Measurements from ENCODE around the gene PRKN.
A peak's percentile ranks its signal among the peaks of the same experiment; 100 is the strongest.

The PRKN gene

DNA sequence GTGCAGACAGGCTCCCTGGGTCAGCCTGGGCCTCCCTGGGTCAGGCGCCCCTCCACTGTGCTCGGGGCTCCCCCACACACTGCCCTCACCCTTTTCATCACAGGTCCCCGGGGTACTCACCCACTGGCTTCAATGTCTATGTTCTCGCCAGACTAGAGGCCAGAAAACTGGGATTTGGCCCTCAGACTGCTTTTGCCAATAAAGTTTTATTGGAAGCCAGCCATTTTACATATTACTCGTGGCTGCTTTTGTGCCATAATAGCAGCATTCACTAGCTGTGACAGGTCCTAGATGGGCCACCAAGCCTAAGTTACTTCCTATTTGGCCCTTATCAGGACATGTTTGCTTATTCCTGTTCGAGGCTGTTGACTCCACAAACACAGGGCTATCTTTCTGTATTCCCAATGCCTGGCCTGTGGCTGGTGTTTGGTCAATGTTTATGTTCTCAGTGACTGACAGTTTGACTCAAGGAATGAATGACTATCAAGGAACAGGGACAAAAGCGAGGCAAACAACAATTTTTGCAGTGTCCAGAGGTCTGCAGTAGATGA lies 928.6 kb downstream of the PRKN start:
- no peak for DNase-seq (ENCODE audit: low spot score)

DNA sequence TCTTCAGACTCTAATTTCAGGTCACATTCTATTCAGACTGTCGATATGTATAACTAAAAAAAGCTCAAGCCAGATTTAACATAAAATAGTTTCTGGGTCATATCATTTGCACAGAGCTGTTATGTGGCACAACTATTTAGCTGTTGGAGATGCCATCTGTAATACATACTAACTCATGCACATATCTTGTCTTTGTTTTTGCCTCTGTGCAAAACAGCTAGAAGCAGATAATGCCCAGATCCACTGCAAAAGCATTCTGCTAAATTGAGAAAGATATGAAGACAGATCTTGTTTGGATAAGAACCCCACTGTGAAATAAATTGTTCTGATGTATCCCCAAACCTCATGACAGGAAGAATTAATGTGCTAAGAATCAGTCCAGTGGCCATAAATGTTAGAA lies 930.9 kb downstream of the PRKN start:
- no peak for DNase-seq (ENCODE audit: low spot score)

DNA sequence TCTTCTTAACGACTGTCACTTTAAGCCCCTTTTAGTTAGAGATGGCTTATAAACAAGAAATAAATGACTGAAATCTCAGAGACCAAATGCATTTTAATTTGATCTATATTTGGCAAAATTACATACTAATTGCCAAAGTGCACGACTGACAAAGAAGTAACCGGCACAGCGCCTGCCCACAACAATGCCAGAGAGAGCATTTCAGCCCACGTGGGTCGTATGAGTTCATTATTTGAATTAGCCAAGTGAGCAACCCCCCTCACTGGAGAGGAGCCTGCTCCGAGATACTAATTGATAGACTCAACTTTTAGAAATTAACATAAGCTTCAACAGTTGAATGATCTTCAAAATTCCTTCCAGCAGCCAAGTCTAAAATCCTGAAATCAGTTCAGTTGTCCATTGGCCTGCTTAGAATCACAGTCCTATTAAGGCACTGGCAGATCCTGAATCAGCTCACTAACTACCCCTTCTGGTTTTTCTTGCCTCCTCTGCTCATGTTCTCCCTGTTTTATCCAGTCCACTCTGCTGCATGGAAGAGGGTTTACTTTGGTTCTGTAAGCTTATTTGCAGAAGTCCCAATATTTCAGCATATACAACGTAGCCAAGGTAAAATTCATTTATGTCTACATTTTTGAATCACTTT lies 934.6 kb downstream of the PRKN start:
- DNase-seq (ENCODE audit: low spot score), result no peak

DNA sequence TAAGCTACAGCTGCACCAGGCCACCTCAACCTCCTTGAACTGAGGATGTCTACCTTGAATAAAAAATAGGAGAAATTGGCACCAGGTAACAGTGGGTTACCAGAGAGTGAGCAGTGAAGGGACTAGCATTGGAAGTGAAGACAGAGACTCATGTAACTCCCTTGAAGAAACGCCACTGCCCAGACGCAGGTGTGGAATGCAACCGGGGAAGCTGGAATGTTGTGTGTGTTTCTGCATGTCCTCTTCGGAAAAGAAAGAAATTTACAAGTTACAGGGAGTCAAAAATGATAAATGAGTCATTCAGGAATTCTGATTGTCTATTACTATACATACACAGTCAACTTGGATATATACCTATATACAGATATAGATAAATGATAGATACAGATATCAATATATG lies 939.0 kb downstream of the PRKN start:
- no peak for DNase-seq (ENCODE audit: low spot score)

DNA sequence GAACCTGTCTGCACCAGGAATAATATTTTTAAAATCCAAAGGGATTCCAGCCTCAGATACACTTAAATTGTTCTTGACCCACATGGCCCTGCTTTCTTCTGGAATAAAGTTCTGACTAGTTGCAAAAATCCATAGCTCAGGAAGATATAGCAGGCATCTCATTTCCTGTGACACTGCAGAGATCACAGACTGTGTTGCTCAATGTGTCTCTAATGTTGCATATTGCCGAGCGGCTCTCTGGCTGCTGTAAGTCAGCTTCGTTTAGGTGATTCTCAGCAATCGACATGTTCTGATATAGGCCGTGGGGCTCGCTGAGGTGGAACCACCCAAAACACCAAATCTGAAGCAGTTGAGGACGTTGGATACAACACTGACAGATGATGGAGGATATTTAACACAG lies 955.4 kb downstream of the PRKN start:
- no peak for DNase-seq (ENCODE audit: low spot score)

DNA sequence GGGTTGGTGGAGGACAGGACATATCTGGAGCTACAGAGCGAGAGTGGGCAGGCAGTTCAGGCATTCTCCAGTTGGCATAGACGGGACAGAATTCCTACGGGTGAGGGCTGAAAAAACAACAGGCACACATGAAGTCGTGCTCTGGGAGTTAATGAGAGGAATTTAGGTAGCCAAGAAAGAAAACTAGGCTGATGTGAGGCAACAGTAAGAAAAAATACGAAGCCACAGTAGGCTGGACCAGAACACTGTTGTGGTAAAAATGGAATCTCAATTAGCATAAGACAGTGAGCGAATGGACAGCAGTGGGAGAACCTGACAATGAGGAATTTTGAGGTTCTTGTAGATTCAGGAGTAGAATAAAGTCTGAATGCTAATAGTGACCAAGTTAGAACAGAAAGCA lies 965.6 kb downstream of the PRKN start:
- DNase-seq (ENCODE audit: low spot score), result no peak

DNA sequence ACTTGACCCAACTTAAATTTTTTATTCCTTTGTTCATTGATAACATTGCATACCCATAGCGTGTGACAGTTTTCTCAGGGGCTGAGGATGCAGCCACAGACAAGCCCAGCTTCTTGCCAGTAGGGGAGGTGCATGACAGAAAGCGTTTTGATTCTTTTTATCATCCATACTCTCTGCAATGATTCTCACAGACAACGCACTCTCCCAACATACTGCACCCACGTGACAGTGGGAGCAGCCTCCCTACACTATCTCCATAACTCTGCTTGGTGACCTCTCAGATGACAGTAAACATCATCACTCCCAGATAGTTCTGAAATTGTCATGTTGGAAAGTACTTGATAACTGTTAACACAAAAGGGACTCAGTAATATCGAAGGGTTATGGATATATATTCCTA lies 972.5 kb downstream of the PRKN start:
- no peak for DNase-seq (ENCODE audit: low spot score)

DNA sequence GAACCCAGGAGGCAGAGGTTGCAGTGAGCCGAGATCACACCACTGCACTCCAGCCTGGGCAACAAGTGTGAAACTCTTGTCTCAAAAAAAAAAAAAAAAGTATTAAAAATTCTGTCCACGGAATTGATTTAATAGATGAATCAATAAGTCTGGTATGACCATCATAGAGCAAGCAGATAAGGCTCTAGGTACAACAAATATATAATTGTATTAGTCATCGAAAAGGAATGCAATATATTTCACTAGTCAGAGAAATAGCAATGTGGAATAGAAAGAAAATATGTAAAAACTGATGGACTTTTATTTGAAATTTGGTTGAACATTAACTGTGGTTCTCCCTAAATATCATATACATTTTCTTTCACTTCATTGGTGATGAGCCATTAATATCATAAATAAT lies 976.9 kb downstream of the PRKN start:
- DNase-seq (ENCODE audit: low spot score), result no peak

DNA sequence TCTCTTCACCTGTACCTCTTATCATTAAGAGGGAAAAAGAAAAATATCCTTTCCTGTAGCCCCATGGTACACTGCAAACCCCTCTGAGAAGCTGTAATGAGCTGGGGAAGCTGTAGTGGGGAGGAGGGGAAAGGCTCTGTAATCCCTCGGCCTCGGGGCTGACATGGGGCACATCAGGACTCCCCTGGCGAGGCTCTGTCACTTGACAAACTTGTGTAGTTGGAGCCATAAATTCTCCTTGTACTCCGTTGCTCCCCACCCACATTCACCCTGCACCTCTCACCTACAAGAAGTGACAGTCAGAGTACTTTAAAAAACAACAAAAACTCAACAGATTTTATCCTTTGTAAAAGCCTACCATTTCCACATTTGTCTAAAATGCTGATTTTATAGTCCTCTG lies 978.0 kb downstream of the PRKN start:
- no peak for DNase-seq (ENCODE audit: low spot score)

DNA sequence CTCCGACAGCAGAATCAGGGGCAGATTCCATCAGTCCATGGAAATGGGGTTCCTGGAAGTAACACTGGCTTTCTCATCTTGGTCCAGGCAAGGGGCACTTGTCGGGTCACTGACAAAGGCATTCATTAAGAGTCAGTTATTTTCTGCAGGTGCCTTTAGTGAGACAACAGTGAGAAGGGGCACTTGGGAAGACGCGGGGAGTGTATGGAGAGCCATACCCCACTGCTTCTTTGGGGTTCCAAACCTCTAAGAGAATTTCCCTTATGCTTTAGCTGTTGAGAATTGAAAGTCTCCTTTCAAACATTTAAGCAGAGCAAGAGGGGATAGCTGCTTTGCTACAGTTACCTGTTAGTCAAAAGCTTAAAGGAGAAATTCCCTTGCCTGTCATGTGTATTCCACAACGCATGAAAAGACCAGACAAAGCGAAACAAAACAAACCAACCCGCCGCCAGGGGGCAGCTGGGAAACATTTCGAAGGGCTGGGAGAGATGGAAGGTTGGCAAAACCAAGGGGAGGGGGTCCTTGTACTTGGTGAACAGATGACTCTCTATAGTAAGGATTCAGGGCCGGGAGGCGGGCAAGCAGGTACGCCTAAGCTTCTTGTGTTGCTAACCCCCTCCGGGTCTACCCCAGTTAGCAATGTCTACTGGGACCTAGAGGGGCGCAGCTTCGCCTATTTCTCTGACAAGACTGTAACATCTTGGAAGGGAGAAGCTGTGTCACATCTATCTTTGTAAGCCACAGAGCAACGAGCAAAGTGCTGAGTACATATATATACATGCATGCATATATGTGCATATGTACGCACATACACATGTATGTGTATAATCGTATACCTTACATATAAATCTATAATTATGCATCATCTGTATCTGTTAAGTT lies 978.8 kb downstream of the PRKN start:
- DNase-seq (ENCODE audit: low spot score), result no peak

DNA sequence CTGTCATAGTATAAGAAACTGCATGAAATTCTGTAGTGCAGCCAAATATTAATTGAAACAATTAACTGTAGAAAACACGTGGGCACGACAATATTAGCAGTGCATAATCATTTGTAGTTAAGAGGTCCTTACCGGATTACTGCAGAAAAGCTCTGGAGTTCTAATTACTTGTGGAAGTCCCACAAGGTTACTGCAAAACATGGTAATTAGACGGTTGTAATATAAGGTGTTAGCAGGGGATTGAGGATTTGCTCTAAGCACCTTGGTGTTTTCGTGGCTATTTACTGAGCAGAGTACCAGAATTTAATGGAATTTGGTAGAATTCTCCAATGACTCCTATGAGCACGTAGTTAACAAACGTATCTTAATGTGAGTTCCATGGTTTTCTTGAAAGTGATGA lies 980.1 kb downstream of the PRKN start:
- DNase-seq (ENCODE audit: low spot score), result no peak

DNA sequence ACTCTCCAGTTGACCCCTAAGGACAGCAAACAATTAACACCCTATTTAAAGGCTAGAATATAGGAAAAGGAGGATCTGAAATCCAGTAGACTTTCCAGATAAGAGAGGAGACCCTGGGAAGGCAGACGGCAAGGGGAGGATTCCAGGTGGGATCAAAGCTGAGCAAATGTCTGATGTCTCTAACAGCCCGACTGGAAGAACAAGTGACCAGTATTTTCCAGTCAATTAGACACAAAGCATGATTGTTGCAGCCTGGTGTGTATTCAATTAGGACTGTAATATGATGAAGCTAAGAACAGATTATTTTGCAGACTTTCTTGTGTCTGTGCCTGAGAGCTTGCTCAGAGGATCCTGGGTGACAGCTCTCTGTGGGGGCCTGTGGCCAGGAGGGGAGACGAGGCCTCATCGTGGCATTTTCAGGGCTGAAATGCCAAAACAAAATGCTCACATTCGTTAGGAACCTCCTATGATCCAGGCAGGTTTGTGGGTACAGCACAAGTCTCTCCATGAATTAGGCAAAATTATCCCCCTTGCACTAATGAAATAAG lies 981.9 kb downstream of the PRKN start:
- DNase-seq (ENCODE audit: low spot score), result peak; percentile 4

DNA sequence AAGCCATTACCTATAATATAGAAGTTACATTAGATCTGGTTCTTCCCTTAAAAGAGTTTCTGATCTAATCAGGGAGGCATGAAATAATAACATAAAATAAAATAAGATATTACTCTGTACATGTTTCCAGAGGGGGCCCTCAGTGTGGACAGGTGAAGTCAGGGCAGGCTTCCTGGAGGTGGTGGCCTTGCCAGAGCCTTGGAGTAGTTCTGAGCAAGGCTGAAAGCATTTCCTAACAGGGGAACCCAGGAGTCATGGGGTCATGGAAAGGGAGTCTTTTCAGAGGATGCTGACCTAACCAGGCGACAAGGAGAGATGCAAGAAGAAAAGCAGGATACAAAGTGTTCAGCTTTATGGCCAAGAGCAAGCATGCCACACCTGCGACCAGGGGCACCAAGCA lies 982.4 kb downstream of the PRKN start:
- DNase-seq (ENCODE audit: low spot score), result no peak

DNA sequence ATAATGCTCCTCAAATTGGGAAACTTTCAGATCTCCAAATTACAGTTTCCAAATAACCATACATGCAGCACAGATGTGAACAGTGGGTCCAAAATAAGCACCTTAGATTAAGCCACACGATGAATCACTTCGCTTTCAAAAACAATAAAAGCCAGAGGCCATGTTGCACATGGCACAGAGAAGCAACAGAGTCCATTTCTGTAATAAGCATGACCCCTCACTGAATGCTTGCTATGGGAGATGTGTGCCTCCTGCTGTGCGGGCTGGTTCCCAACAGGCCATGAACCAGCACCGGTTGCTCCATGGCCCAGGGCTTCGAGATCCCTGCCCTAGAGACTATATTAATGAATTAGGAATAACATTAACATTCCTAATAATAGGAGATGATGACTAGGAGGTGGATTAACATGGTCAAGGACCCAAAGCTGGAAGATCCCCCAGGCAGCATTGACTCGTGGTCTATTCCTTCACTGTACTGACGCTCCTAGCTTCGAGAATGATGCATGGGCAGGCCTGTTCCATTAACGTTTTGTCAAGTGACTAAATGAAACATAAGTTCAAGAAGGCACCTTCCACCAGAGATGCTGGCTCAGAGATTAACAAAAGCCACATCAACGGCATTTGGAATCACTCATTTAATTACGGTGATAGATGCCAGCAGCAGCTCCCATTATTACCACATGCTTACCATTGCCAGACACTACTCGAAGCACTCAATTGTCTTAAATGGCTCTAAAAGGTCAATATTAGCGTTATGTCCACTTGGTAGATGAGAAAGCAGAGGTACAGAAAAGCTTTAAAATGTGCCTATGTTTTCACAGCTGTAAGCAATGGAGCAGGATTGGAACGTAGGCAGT lies 983.1 kb downstream of the PRKN start:
- no peak for DNase-seq (ENCODE audit: low spot score)

DNA sequence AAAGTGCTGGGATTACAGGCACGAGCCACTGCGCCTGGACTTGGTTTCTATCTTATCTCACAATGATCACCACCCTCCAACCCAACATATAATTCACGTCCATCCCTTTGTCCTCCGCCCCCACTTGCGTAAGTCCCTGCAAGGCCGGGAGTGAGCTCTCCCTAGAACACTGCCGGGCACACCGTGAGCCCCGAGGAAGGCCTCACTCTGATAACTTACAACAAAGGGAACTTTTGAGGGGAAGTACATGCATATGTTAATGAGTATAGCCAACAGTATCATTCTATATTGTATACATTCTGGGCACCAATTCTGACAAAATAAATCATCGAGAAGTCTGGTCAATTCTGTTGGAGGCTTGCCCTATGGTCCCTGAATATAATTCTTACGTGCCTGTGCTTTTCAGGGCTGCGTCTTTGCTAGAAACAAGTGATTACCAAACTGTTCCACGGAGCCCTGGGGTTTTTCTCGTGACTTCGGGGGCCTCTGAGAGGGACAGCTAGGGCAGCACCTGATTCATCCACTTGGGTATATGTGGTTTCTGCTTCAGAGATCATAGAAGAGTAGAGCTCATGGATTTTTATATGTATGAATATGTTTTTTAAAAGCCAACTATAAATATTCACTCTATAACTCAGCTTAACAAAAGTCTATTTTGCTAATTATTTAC lies 983.9 kb downstream of the PRKN start:
- DNase-seq (ENCODE audit: low spot score), result no peak

DNA sequence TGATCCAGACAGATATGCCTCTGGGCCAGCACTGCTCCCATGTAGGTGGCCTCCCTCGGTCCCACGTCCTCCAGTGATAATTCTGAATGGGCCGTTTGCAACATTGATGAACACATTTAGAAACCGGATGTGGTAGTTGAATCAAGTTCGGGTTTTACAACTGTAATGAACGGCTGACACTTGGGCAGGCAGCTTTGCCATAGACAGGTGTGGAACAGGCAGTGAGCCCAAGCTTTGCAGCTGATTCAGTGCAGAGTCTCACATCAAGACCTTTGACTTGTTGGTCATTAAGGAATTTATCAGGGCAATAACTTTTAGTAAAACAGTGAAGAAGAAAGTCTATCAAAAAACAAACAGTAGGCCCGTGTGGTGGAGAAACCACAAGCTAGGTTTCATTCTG lies 987.1 kb downstream of the PRKN start:
- no peak for DNase-seq (ENCODE audit: low spot score)

DNA sequence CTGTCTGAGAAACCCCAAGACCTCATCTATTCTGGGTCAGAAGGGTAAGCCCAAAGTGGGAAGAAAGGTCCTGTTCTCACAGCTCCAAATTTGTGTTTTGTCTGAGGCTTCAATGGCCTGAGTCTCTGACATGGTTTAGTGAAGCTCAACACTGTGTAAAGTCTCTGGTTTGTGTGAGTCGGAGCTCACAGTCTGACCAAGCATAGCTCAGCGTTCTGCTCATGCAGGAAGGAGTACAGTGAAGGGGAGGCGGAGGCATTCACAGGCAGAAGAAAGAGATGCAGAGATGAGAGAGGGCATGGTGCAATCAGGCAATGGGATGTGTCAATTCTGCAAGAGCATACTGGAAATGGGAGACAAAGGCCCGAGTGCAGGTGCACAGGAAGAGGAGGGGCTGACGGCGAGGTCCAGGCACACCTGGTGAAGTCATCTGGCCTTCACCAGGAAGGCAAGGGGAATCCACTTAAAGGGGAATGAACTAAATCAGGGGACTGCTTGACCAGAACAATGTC lies 990.7 kb downstream of the PRKN start:
- no peak for DNase-seq (ENCODE audit: low spot score)

DNA sequence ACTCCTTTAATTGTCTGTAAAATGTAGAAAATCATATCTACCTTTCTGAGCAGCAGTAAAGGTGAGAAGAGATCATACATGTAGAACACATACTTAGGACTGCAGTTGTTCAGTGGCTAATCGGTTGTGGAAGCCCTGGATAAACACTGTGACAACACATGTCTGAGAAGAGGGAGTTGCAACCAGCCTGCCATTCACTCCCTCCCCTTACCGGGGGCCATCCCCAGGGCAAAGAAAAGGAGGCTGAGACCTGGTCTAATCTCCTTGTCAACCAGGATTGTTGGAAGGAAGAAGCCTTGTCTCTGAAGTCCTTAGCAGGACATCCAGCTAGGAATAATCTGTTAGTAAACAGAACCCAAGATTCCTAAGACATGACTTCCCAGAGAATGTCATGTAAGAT lies 991.2 kb downstream of the PRKN start:
- no peak for DNase-seq (ENCODE audit: low spot score)

DNA sequence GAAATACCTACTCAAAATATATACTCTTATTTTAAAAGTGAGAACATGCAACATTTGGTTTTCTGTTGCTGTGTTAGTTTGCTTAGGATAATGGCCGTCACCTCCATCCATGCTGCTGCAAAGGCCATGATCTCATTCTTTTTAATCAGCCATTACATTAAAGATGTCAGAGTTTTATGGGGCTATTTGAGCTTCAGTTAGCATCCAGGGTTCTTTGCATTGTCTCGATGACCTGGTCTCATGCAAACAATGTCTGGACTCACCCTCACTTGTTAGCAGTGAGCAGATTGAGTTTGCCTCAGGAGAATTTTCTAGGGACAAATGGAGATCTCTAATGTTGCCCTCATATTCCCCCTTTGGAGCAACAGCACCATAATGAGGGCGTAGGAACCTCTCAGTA lies 995.0 kb downstream of the PRKN start:
- DNase-seq (ENCODE audit: low spot score), result no peak

DNA sequence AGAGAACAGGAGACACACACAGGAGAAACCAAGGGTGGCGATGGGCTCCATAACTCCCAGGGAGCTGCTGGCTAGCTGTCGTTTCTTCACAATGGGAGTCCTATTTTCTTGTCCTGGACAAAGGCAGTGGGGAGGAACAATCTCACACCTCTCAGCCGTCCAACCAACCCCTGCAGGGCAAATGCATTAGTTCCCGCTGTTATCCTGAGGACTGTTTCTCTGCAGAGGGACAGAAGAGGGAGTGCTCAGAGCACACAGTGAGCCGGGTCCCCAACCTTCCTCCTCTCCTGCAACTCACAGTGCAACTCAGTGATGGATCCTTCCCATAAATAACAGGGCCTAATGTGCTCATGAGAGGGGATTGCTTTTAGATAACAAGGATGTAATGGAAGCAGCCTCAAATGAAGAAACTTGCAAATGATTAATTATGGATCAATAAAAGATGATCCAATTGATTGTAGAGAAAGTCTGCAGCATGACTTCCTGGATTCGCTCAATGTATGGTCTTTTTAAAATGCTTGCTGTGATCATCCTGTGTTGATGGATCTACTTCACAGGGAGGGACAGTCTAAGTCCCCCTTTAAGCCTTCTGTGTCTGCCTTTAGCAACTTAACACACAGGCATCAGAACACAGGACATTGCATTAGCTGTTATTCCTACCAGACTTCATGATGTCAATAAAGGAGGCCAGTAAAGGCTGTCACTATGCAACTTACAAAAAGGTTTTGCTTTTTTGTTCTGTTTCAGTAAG lies 1000.3 kb downstream of the PRKN start:
- no peak for DNase-seq (ENCODE audit: low spot score)

DNA sequence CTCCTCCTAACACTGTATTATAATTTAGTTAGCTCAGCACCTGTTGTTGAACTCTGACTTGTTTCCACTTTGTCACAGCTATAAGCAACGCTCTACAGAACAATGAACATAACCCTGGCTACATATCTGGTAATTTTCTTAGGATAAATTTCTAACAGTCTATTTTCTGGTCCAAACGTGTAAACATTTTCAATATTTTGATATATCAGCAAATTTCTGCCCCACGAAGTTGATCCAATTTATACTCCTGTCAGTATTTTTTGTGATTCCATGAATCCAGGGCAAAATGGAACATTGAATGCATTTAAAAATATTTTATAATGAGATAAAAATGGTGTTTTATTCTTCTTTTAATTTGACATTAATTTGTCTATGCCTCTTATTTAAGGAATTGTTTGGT lies 1005.2 kb downstream of the PRKN start:
- DNase-seq (ENCODE audit: low spot score), result no peak
